Hindlimb muscle (tissue), 1 donor: ENCODE results near the gene NAA60. TPM values are rescaled to one million over a fixed set of nuclear protein-coding genes. Genes with fewer than 3 reads are reported as not detected.

ENCODE experiments used
- polyA plus RNA-seq: library from polyadenylated mRNA; unstranded; fragments of 120-200 nt; gene quantifications from one replicate; pipeline ENCODE4 v1.2.1, GENCODE V29; 2013; ENCODE audit not compliant: insufficient read length

The NAA60 gene
- polyA plus RNA-seq, 1 donor, result 33.2 TPM

Other genes starting within 250 kb of the NAA60 start
- gene ZNF200, start 208.5 kb upstream of the NAA60 start, polyA plus RNA-seq, result 5.9 TPM
- gene MEFV, start 187.0 kb upstream of the NAA60 start, polyA plus RNA-seq, result 0.40 TPM
- gene ZNF263, start 160.2 kb upstream of the NAA60 start, polyA plus RNA-seq, result 28.4 TPM
- 7.7 TPM for gene TIGD7, start 138.2 kb upstream of the NAA60 start, polyA plus RNA-seq
- 30.2 TPM for gene ZNF75A, start 138.2 kb upstream of the NAA60 start, polyA plus RNA-seq
- gene OR2C1, start 87.8 kb upstream of the NAA60 start, polyA plus RNA-seq, result not detected
- gene ZSCAN32, start 42.7 kb upstream of the NAA60 start, polyA plus RNA-seq, result 9.6 TPM
- 7.8 TPM for gene ZNF174, start 42.5 kb upstream of the NAA60 start, polyA plus RNA-seq
- 1.8 TPM for gene ZNF597, start 176 bp upstream of the NAA60 start, polyA plus RNA-seq
- not detected for gene C16orf90, start 51.8 kb downstream of the NAA60 start, polyA plus RNA-seq
- 17.5 TPM for gene CLUAP1, start 57.3 kb downstream of the NAA60 start, polyA plus RNA-seq
- gene NLRC3, start 133.7 kb downstream of the NAA60 start, polyA plus RNA-seq, result 0.86 TPM
- gene SLX4, start 167.9 kb downstream of the NAA60 start, polyA plus RNA-seq, result 4.6 TPM
- 19.7 TPM for gene DNASE1, start 211.0 kb downstream of the NAA60 start, polyA plus RNA-seq